Right ventricle myocardium inferior (tissue), 1 donor: ENCODE data around the gene PRPF18. TPM values are rescaled to one million over a fixed set of nuclear protein-coding genes. Genes with fewer than 3 reads are reported as not detected.
A peak's percentile ranks its signal among the peaks of the same experiment; 100 is the strongest.

ENCODE experiments used
- ATAC-seq: fragments of 200-7000 bp; cut with Tn5 transposase; one replicate; pipeline ENCODE4 v1.9.1; 2020; ENCODE audit warnings: mild to moderate bottlenecking, moderate library complexity
- DNase-seq: peaks from one replicate; pipeline ENCODE4 v3.0.0; 2021; ENCODE audit errors: missing footprints
- intact Hi-C: fragments of 100-400 bp; cut with DNase I; formaldehyde crosslinking; loops from one replicate; pipeline ENCODE4 v1.11.0; 2022
- total RNA-seq: library from RNA; stranded (reverse); fragmentation: NEBNext Ultra II Directional; extraction: Animal tissue kit (Norgen Biotek cat#: 25700); gene quantifications from one replicate; pipeline ENCODE4 v1.2.1, GENCODE V29; 2021
- donor health status: DM: no; HTN: yes; CAD: no; lungs with severe emphysema.

The PRPF18 gene
- total RNA-seq, 1 donor from 2014 or later, result 13.9 TPM

DNA sequence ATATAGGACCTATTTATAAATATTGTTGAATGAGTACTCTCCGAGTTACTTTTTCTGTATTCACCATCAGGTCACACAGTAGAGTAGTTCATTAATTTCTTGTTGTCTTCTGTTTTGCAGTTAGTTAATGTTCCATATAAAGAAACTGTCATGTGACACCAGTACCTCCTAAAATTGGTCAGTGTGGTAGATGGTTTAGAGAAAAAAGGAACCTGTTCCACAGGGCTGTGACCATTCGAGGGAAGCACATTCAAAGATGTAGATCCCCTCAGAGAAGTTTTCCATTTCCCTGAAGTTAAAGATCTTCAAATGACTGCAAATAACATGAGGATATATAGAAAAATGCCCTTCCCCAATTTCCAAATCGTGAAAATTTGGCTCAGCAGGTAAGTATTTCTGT, 45.7 kb downstream of the PRPF18 start:
- DNase-seq (no peak), ATAC-seq (no peak)
- intact Hi-C loops, result no loop called here

DNA sequence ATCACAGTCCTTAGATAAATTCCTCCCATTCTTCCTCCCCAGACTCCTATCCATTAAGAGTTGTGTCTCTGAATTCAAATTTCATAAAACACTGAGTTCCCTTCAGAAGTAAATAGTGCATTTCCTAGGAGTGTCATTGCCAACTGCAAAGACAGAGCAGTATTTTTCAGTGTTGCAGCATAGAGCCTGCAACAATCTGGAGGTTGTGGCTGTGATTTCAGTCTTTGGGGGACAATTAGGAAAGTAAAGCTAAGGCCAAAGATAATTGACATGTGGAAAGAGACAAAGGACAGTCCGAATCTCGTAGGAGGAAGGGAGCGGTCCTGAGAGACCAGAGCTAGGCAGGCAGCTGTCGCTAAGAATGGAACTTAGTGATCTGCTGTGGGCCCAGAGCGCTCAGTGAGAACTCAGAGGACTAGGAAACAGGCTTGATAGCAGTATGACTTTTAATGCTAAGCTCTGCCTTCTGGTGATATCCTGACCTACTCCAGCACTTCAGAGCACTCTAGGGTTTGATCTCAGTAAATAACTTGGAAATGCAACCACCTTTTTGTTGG, 46.2 kb downstream of the PRPF18 start:
- intact Hi-C loops, result no loop called here
- peak; percentile 74 for DNase-seq
- peak; percentile 90 for ATAC-seq

DNA sequence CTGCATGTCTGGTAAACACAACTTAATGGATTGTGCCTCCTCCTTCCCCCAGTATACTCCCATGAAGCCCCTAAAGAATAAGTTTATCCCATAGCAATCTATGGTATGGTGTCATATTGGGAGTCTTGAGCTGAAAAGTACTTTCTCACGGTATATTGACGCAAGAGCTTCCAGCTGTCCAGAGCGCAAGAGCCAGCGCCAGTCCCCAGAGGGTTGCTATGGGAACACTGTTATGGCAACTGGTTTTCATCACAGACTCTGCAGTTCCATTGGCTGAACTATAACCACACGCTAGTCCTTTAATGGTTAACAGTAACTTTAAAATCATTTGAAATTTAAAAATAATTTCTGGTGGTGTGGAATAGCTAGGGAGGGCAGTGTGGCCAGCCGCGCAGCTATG, 46.9 kb downstream of the PRPF18 start:
- intact Hi-C loops, result no loop called here
- DNase-seq (peak; percentile 89), ATAC-seq (peak; percentile 92)

DNA sequence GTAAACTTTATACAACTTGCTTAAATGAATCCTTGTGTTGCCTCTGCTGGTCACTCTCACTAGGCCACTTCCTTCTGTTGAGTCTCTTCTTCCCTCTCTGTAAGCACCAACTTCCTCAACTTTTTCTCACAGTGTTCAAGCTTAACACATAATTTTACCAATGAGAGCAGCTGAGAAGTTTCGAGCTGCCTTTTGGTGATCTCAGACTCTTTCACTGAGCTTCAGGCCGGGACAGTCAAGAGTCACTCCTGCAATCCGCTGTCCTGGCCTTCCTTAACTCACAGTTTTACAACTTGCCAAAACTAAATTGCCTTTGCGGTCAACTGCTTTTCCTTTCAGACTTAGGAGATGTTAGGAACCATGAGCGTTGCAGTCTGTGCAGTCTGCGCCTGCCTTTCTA, 47.4 kb downstream of the PRPF18 start:
- peak; percentile 42 for ATAC-seq
- DNase-seq, result no peak
- intact Hi-C loops, result no loop called here

DNA sequence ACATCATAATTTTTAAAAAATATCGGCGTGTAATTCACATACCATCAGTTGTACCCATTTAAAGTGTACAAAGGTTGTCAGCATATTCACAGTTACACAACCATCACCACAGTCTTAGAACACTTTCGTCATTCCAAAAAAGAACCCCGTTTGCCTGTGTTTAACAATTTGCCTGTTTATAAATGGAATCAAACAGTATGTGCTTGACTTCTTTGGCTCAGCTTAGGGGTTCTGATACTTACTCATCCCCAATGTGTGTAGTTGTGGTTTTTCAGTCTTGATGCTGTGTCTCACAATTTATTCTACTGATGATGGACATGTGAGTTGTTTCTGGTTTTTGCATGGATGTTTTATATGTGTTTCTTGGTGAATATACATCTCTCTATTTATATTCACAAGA, 50.0 kb downstream of the PRPF18 start:
- no peak for ATAC-seq
- intact Hi-C loops, result no loop called here
- DNase-seq, result no peak

DNA sequence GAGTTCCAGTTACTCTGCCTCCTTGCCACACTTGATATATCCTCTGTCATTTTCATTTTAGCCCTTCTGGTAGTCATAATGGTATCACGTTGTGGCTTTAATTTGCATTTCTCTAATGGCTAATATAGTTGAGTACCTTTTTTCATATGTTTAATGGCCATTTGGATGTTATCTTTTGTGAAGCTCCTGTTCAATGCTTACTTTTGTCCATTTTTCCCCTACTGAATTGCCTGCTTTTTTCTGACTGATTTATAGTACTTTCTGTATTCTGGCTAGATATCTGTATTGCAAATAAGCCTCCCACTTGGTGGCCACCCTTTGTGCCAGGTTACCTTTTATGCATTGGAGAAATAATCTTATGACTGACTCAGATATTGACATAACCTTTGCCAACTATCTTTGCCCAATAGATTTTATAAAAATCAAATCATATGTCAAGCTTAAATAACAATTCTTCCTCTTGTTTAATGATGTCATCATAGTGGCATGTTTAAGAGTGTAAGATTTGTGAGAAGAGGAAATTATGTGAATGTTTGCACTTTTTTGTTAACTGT, 50.6 kb downstream of the PRPF18 start:
- no peak for DNase-seq
- ATAC-seq, result no peak
- intact Hi-C loops, result no loop called here

DNA sequence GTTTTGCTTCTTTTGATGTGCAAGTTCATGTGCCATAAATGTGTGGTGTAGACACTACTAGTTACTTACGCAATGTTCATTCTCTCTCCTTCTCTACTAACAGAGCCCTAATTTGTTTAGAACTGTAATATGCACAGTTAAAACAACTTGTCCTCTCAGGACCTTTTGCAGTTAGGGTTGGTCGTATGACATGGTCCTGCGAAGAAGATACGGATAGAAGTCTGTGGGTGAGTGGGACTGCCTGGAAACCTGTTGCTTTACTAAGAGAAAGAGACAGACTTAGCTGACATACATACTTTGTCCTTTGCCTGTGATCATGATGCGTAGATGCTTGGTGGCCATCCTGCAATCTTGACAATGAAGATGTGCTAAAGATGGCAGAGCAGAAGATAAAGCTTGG, 51.1 kb downstream of the PRPF18 start:
- no peak for ATAC-seq
- intact Hi-C loops, result no loop called here
- DNase-seq, result no peak

DNA sequence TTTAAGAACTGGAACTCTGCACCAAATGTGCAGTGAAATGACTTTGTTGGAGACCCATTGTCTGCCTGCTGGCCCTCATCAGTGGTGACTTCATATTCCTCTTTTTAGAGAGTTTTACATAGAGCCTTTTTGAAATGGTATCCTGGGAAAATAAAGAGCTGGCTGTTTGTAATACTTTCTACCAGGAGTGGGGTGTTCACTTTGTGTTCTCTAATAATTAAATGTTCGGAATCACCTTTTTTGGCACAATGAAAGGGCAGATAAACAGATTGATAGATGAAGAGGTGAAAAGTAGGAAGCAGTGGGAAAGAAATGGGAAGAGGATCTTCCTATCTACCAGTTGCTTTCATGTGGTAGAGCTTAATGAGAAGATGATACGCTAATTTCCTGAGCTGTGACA, 55.5 kb downstream of the PRPF18 start:
- intact Hi-C loops, result no loop called here
- ATAC-seq (no peak), DNase-seq (no peak)

DNA sequence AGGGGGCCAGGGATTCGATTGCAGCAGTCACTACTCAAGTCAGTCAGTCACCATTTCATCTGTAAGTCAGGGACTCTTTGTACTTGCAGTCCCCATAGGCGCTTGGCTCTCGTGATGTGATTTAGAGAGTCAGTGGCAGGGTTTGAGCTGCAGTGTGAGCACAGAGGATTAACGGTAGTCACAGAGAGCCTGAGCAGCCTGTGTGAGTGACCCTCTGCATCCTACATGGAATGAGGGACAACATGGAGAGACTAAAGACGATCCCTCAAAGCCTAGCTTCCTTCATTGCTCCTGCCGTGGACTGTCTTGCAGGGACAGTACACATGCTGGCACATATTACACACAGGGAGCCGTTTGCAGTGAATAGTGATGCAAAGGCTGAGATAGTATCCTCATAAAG, 56.3 kb downstream of the PRPF18 start:
- DNase-seq, result no peak
- intact Hi-C loops, result no loop called here

DNA sequence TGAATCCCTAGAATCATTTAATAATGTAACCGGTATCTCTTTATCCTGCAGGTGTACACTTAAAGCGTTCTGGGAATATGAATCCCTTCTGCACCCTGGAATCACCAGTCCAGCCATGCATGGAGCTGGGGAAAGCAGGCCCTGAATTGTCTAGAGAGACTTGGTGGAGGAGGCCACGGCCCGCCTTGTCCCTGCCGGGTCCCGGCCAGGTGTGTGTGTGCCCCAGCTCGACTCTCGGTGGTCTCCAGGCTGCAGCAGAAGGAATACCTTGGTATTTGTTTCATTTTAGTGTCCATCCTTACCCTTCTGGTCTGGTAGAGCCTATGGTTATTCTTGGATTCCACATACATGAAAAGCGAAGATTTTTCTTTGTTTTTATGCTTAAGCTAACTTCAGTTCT, 58.1 kb downstream of the PRPF18 start:
- no peak for DNase-seq
- intact Hi-C loops, result no loop called here
- ATAC-seq, result no peak

More for the DNA sequence above, 56.3 kb downstream of the PRPF18 start:
- no peak for ATAC-seq

DNA sequence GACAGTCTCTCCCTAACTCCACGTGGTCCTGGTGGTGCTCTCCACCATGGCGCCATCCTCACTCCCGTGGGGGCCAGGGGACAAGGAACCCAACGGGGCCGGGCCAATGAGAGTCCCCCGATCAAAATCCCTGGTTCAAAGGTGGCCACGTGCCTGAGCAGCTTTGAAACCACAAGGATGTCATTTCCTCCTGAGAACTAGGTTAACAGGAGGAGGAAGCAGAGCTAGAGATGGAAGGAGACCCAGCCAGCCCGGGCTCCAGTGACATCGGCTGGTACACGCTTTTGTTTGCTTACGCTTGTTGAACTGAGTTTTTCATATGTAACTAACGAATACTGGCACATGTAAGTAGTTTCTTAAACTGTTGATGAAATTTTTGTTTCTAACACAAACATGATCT, 61.7 kb downstream of the PRPF18 start:
- intact Hi-C loops, result no loop called here
- no peak for ATAC-seq
- DNase-seq, result no peak

DNA sequence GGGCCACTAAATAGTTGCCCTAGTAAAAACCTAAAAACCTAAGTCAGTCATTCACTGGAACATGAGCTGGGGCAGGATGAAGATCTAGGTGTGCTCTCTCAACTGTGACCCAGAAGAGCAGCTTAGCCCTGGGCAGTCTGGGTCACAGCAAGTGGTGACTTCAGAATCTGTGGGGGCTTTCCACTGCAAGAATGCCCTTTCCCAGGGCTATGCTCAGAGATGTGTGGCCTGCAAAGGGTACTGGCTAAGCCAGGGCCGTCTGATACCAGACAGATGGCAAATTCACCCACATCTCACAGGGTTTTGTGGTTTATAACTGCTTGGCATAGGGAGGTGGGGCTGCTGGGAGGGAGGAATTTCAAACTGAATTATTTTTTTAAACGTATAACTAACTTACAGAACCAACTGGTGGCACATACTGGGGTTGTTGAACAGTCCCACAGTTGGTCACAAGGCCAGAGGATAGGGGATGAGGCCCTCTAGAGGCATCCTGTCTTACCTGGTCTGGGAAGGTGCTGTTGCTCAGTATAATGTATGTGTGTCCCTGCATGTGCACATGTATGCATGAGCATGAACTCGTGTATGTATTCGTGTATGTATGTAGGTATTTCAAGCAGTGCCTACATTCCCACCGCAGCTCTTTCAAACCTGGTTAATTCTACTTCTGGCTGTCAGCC, 63.2 kb downstream of the PRPF18 start:
- intact Hi-C loops, result no loop called here
- DNase-seq (no peak), ATAC-seq (no peak)

DNA sequence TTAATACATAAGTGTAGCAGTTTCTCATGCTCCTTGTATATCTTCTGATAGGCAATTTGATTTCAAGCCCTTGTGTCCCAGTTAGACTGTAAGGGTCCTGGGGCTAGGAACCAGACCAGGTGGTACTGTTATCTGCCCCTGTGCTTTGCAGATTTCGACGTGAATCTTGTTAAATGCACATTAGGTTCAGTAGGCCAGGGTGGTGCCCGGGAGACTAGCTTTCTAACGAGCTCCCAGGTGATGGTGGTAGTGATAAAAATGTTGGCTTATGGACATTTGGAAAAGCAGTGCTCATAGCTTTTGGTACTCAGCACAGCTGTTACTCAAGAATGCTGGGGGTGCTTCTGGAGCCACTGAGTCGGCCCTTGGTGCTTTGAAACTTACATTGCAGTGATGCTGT, 64.2 kb downstream of the PRPF18 start:
- intact Hi-C loops, result no loop called here
- no peak for DNase-seq
- no peak for ATAC-seq

DNA sequence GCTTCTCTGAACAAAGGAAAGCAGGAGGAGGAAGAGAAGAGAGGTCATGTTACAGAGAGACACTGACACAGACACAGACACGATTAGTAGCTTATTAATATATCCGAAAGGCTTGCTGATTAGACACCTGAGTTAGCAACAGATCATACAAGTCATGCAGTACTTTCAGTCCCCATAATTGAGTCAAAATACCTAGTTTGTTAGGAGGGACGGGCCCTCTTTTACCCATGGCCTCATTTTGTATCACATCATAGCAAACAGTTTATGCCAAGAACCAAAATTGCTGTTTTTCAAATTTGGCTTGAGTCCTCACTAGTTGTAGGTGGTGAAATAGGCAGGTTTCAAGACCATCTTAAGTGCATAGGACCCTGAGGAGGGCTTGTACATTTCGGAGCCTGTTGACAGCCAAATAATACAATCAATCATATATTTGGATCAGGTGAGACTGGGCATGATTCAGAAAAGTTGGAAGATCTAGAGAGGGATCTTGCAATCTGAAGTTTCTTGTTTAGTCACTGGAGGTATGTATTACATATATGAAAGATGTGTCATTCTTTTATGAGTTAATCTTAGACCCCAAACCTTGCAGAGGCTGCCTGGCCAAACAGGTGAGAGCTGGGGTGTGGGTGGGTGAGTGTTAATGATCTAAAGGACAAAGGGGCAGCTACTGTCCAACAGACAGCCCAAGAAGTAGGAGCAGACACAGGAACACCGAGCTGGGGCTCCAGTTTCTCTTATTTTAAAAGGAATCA, 65.4 kb downstream of the PRPF18 start:
- intact Hi-C loops, result no loop called here
- no peak for DNase-seq
- ATAC-seq, result no peak

DNA sequence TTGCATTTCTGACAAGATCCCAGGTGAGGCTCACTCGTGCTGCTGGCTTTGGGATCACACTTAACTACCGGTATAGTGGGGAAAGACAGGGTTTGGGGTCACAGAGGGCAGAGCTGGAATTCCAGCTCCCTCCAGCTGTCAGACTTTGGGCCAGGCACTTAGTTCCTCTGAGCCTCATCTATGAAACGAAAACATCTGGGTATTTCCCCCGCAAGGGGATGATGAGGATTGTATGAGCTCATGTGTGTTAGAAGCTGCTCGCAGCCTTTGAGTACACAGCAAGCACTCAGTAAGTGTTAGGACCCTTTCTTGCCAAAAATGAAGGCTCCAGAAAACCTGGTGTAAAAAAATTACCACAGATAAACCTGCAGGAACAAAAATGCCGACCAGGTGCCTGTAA, 66.1 kb downstream of the PRPF18 start:
- no peak for DNase-seq
- ATAC-seq, result peak; percentile 44
- intact Hi-C loops, result no loop called here

DNA sequence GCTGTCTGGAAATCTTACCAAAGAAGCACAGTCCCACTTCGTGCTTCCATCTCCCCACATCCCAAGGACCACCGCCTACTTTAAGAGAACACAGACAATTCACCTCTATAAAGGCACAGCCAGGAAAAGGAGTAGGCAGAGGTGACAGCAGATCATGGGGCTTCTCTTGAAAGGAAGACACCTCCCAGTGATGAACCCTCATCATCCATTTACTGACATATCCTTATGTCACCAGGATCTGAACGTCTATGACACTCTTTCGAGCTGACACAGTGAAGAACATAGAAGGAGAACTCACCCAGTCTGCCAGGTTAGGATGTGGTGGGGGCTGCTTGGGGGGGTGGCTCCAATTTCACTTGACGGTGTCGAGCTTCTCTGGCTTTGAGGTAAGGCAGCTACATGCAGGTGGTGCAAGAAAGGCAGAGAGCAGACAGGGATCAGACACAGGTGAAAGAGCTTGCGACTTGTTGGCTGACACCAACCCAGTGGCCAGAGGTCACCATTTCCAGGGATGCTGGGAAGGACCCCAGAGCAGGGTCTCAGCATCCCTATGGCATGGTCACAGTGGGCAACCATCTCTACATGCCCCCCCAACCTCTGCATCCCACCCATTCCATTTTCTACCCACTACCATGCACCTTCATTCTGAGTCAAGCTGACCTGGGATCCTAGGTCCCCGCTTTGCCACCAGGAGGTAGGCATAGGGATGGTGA, 67.5 kb downstream of the PRPF18 start:
- no peak for DNase-seq
- no peak for ATAC-seq
- intact Hi-C loops, result no loop called here

DNA sequence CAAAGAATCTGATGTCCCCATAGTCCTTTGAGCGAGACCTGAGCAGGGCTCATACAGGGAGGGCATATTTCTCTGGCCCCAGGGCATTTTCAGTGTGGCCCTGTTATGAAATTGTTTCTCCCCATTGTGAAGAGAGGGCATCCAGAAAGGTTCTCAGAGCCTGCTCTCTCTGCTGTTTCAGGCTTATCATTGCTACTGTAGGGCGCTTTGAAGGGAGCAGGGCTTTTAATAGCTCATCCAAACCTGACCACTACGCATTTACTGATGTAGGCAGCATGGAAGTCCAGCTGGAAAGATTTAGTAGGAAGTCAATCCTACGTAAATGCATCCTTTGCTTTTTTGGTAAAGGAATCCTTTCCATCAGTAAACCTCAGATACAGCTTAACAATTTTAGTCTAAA, 68.1 kb downstream of the PRPF18 start:
- ATAC-seq (no peak), DNase-seq (no peak)
- intact Hi-C loops, result loop anchor here (5.0 kb wide), 1 partner anchor 437 kb away; no protein-coding TSS in a partner anchor

DNA sequence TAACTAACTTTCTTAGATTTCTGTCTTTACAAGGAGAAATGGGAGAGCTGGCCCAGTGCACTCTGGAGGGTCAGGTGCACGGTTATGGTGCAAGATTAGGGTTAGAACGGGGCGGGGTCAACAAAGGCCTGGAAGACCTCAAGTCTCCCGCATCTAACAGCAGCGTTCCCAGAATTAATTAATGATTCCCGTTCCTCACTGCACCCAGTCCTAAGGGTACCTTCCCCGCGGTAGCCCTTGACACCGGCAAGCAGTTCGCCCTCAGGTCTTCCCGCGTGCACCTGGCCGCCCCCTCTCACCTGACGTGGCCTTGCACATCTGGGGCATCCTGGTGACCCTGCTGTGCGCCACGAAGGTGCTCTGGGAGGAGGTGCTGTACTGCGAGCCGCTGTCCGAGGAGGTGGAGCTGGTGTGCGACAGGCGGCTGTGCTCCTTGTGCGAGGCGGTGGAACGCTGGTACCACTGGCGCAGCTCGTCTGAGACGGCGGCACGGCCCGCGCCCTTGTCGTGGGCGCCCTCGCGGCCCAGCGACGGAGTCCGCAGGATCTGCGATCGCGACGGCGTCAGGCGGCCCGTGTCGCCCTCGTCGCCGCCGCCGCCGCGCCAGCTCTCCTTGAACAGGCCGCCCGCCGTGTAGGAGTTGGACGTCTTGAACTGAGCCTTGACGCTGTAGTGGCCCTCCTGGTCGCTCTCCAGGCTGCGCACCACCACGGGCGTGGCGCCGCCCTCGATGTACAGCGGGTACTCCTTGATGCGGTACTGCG, 69.8 kb downstream of the PRPF18 start:
- ATAC-seq (no peak), DNase-seq (no peak)
- intact Hi-C loops, result loop anchor here (5.0 kb wide), 1 partner anchor 436 kb away; no protein-coding TSS in a partner anchor
